SU-DHL-6 (cell line): ENCODE measurements around the gene CYP4V2.

Source experiments
- H2AFZ ChIP-seq: fragments of 200-600 bp; sonication (generic); 2 replicates; pipeline ENCODE4 v1.6.1; 2014; ENCODE audit warnings: low read depth, mild to moderate bottlenecking, moderate library complexity, mixed read lengths, antibody characterized with exemption, low read length; ENCODE audit not compliant: severe bottlenecking
- H3F3A ChIP-seq: fragments of 200-600 bp; shearing (Covaris generic); 2 replicates; pipeline ENCODE4 v1.6.0; 2016; ENCODE audit warnings: antibody characterized with exemption, mild to moderate bottlenecking; ENCODE audit not compliant: insufficient read depth
- H3K27ac ChIP-seq: fragments of 200-600 bp; sonication (generic); 2 replicates; pipeline ENCODE4 v1.5.1; 2016; ENCODE audit warnings: low read depth, mild to moderate bottlenecking, low read length, moderate library complexity, mixed read lengths
- H3K27me3 ChIP-seq: fragments of 200-600 bp; sonication (generic), shearing (Covaris generic); 2 replicates; pipeline ENCODE4 v1.6.0; 2014; ENCODE audit warnings: mild to moderate bottlenecking, low read length
- H3K36me3 ChIP-seq: fragments of 200-600 bp; sonication (generic); 2 replicates; pipeline ENCODE4 v1.6.1; 2014; ENCODE audit warnings: mild to moderate bottlenecking, low read length, mixed read lengths
- H3K4me2 ChIP-seq: fragments of 300-600, 200-600 bp; shearing (Covaris generic), sonication (generic); 2 replicates; pipeline ENCODE4 v1.6.0; 2014; ENCODE audit warnings: low read length, low read depth, mild to moderate bottlenecking; ENCODE audit not compliant: poor library complexity, severe bottlenecking
- H3K4me3 ChIP-seq: fragments of 200-600 bp; sonication (generic); 2 replicates; pipeline ENCODE4 v1.5.1; 2014; ENCODE audit warnings: antibody characterized with exemption, low read length, mild to moderate bottlenecking, mixed read lengths; ENCODE audit not compliant: insufficient read depth, poor library complexity, severe bottlenecking
- H3K79me2 ChIP-seq: fragments of 200-600 bp; sonication (generic); 2 replicates; pipeline ENCODE4 v1.6.1; 2014; ENCODE audit warnings: mild to moderate bottlenecking, low read length, moderate library complexity; ENCODE audit not compliant: insufficient read depth
- H3K9ac ChIP-seq: fragments of 200-600 bp; sonication (generic); 2 replicates; pipeline ENCODE4 v1.7.0; 2014; ENCODE audit warnings: mild to moderate bottlenecking, low read length
- H3K9me2 ChIP-seq: fragments of 200-600 bp; sonication (generic); replicated peaks from 2 replicates; pipeline ENCODE4 v1.6.1; 2014; ENCODE audit warnings: low read length; ENCODE audit not compliant: insufficient read depth
- H3K9me3 ChIP-seq: fragments of 200-600 bp; sonication (generic); 2 replicates; pipeline ENCODE4 v1.6.1; 2014; ENCODE audit warnings: low read length, mixed read lengths; ENCODE audit not compliant: insufficient read depth
- H4K20me1 ChIP-seq: fragments of 200-600 bp; sonication (generic); 2 replicates; pipeline ENCODE4 v1.6.1; 2014; ENCODE audit warnings: low read depth, mild to moderate bottlenecking, antibody characterized with exemption, low read length, moderate library complexity, mixed read lengths
- CTCF ChIP-seq: fragments of 200-600 bp; sonication (generic); IDR thresholded peaks from one replicate; pipeline ENCODE4 v1.5.1; 2017; ENCODE audit warnings: antibody characterized with exemption, mild to moderate bottlenecking, low read length, moderate library complexity; ENCODE audit not compliant: insufficient read depth, poor library complexity, severe bottlenecking
- EZH2phosphoT487 ChIP-seq: fragments of 200-600 bp; sonication (generic), shearing (Covaris generic); conservative IDR thresholded peaks from 2 replicates; pipeline ENCODE4 v1.6.1; 2018; ENCODE audit warnings: mild to moderate bottlenecking, antibody characterized with exemption, low read length, moderate library complexity, mixed read lengths

Gene CYP4V2

GRCh38 chr4:186236126-186236525 lies 44.8 kb downstream of the CYP4V2 start:
- no peak for TF ChIP-seq CTCF
- no peak for TF ChIP-seq EZH2phosphoT487
- no peak overlapping the region for H3K27ac ChIP-seq
- no peaks in the 10 kb centered on the region for H3F3A ChIP-seq
- H2AFZ ChIP-seq = no peak overlapping the region
- H3K4me2 ChIP-seq = no peak overlapping the region
- no peaks in the 10 kb centered on the region for H3K27me3 ChIP-seq
- H3K9me2 ChIP-seq = no peaks in the 10 kb centered on the region
- H3K9ac ChIP-seq = no peak overlapping the region
- no peak overlapping the region for H3K4me3 ChIP-seq
- H3K36me3 ChIP-seq = no peaks in the 10 kb centered on the region
- no peaks in the 10 kb centered on the region for H4K20me1 ChIP-seq
- no peaks in the 10 kb centered on the region for H3K79me2 ChIP-seq
- H3K9me3 ChIP-seq = no peaks in the 10 kb centered on the region

- Histone ChIP-seq H3K9me3 (no peaks in the 10 kb centered on the region), H3K79me2 (no peaks in the 10 kb centered on the region), H3K9me2 (no peaks in the 10 kb centered on the region), H3K9ac (no peak overlapping the region), H3K27me3 (no peaks in the 10 kb centered on the region), H4K20me1 (no peaks in the 10 kb centered on the region), H3K4me2 (no peak overlapping the region), H3F3A (no peaks in the 10 kb centered on the region), H2AFZ (no peak overlapping the region), H3K36me3 (no peaks in the 10 kb centered on the region), H3K4me3 (no peak overlapping the region), H3K27ac (no peak overlapping the region)
- TF ChIP-seq CTCF = no peak
- no peak for TF ChIP-seq EZH2phosphoT487
These were observed 49.1 kb downstream of the CYP4V2 start for GRCh38 chr4:186240452-186240847.

GRCh38 chr4:186240848-186241491 lies 49.6 kb downstream of the CYP4V2 start:
- no peaks in the 10 kb centered on the region for H3K36me3 ChIP-seq
- H3K4me3 ChIP-seq = no peak overlapping the region
- no peak overlapping the region for H3K4me2 ChIP-seq
- no peaks in the 10 kb centered on the region for H3K9me3 ChIP-seq
- no peaks in the 10 kb centered on the region for H4K20me1 ChIP-seq
- no peaks in the 10 kb centered on the region for H3K27me3 ChIP-seq
- H3K79me2 ChIP-seq = no peaks in the 10 kb centered on the region
- no peaks in the 10 kb centered on the region for H3F3A ChIP-seq
- no peak overlapping the region for H2AFZ ChIP-seq
- TF ChIP-seq CTCF = no peak
- no peak for TF ChIP-seq EZH2phosphoT487
- no peaks in the 10 kb centered on the region for H3K9me2 ChIP-seq
- H3K9ac ChIP-seq = no peak overlapping the region
- no peak overlapping the region for H3K27ac ChIP-seq
